Upper lobe of left lung (tissue), 6 donors: ENCODE measurements around the gene PLOD2. TPM values are rescaled to one million over a fixed set of nuclear protein-coding genes. Genes with fewer than 3 reads are reported as not detected.

ENCODE experiments used
- ATAC-seq, 2 donors: fragments of 200-7000 bp; cut with Tn5 transposase; one replicate each; pipeline ENCODE4 v1.9.1; 2022; ENCODE audit warnings: mild to moderate bottlenecking in 2 of 2, moderate library complexity in 2 of 2; ENCODE audit not compliant: low FRiP score in 2 of 2
- DNase-seq, 2 donors: peaks; one replicate each; pipeline ENCODE4 v3.0.0-alpha.2; 2019 to 2020
- H3K27ac ChIP-seq, 4 donors: fragments of 200-600 bp; sonication (generic); one replicate each; pipeline ENCODE4 v1.5.1; 2016 to 2019
- H3K27me3 ChIP-seq, 4 donors: fragments of 200-600 bp; sonication (generic); one replicate each; pipeline ENCODE4 v1.5.1; 2017 to 2019
- H3K36me3 ChIP-seq, 4 donors: fragments of 200-600 bp; sonication (generic); one replicate each; pipeline ENCODE4 v1.5.1; 2016 to 2019
- H3K4me1 ChIP-seq, 4 donors: fragments of 200-600 bp; sonication (generic); one replicate each; pipeline ENCODE4 v1.5.1; 2018 to 2019
- H3K4me3 ChIP-seq, 4 donors: fragments of 200-600 bp; sonication (generic); one replicate each; pipeline ENCODE4 v1.5.1; 2017 to 2019; ENCODE audit warnings: mild to moderate bottlenecking in 2 of 4, moderate library complexity in 1 of 4
- H3K9me3 ChIP-seq, 4 donors: fragments of 200-600 bp; sonication (generic); one replicate each; pipeline ENCODE4 v1.5.1; 2018 to 2019
- CTCF ChIP-seq, 6 experiments: fragments of 450-650 bp in 4 of 6; fragments of 200-600 bp in 2 of 6; sonication (generic) in 2 of 6; IDR thresholded peaks; one replicate each; pipeline ENCODE4 v1.5.1; 2016 to 2019; ENCODE audit warnings: antibody characterized with exemption in 6 of 6
- EP300 ChIP-seq, 4 donors: sonication (generic); formaldehyde crosslinking; IDR thresholded peaks; one replicate each; pipeline ENCODE4 v1.5.1; 2017; ENCODE audit warnings: antibody characterized with exemption in 4 of 4, control low read depth in 2 of 4
- POLR2A ChIP-seq, 4 donors: fragments of 450-650 bp; IDR thresholded peaks; one replicate each; pipeline ENCODE4 v1.5.1; 2016 to 2017; ENCODE audit warnings: antibody characterized with exemption in 4 of 4, mild to moderate bottlenecking in 2 of 4
- POLR2AphosphoS5 ChIP-seq, 2 donors: sonication (generic); formaldehyde crosslinking; IDR thresholded peaks; one replicate each; pipeline ENCODE4 v1.5.1; 2017; ENCODE audit warnings: antibody characterized with exemption in 2 of 2
- WGBS, 2 donors: methylation state at CpG; one replicate each; pipeline ENCODE4 v1.1.5; 2017 to 2018; 5-methylcytosine and 5-hydroxymethylcytosine counted together
- total RNA-seq, 6 donors: library from RNA; depleted of rRNA in 4 of 6; stranded (reverse); fragments of >200 nt in 4 of 6; gene quantifications; one replicate each; pipeline versions ENCODE4 v1.1.0 to v1.2.1, GENCODE V29; 2016 to 2021
- donor health status: DM: no; HTN: no; CAD: no; lungs with moderate emphysema.
- donor health status: DM: no; HTN: yes; CAD: no; lungs with severe emphysema.

PLOD2 gene
- total RNA-seq, 6 donors from 2014 or later, result 6.8 to 30.7 (median 18.1) TPM

GRCh38 chr3:146052056-146052790 is 108.8 kb downstream of the PLOD2 start:
- DNase-seq (no peak), ATAC-seq (no peak)
- H3K4me3 ChIP-seq, result no peak overlapping the region
- TF ChIP-seq EP300 (IDR thresholded peaks at IDR 0.05) (no peak), POLR2AphosphoS5 (IDR thresholded peaks at IDR 0.05) (no peak), POLR2A (IDR thresholded peaks at IDR 0.05) (no peak), CTCF (IDR thresholded peaks at IDR 0.05) (no peak)
- H3K4me1 ChIP-seq, result no peaks in the 10 kb centered on the region
- WGBS, 2 donors, result 23 to 31% methylated on average over 2 of the region's 2 CpGs
- H3K9me3 ChIP-seq, result no peaks in the 10 kb centered on the region
- H3K36me3 ChIP-seq, result no peaks in the 10 kb centered on the region
- no peaks in the 10 kb centered on the region for H3K27me3 ChIP-seq
- H3K27ac ChIP-seq, result no peak overlapping the region

- ATAC-seq (no peak), DNase-seq (no peak)
- H3K27me3 ChIP-seq, result no peaks in the 10 kb centered on the region
- no peak overlapping the region for H3K4me3 ChIP-seq
- 59 to 63% methylated on average over 5 of the region's 5 CpGs for WGBS, 2 donors
- H3K27ac ChIP-seq, result no peak overlapping the region
- no peak for TF ChIP-seq EP300 (IDR thresholded peaks at IDR 0.05)
- no peak for TF ChIP-seq CTCF (IDR thresholded peaks at IDR 0.05)
- TF ChIP-seq POLR2AphosphoS5 (IDR thresholded peaks at IDR 0.05), result no peak
- TF ChIP-seq POLR2A (IDR thresholded peaks at IDR 0.05), result no peak
- no peaks in the 10 kb centered on the region for H3K36me3 ChIP-seq
- H3K9me3 ChIP-seq, result no peaks in the 10 kb centered on the region
- no peaks in the 10 kb centered on the region for H3K4me1 ChIP-seq
Measured at GRCh38 chr3:146050691-146051090, 110.3 kb downstream of the PLOD2 start.

- DNase-seq, result no peak
- Histone ChIP-seq H3K9me3 (no peaks in the 10 kb centered on the region), H3K4me1 (no peaks in the 10 kb centered on the region), H3K4me3 (no peak overlapping the region), H3K27me3 (no peaks in the 10 kb centered on the region), H3K27ac (no peak overlapping the region), H3K36me3 (no peaks in the 10 kb centered on the region)
- TF ChIP-seq POLR2AphosphoS5 (IDR thresholded peaks at IDR 0.05) (no peak), CTCF (IDR thresholded peaks at IDR 0.05) (no peak), POLR2A (IDR thresholded peaks at IDR 0.05) (no peak), EP300 (IDR thresholded peaks at IDR 0.05) (no peak)
- 86 to 90% methylated on average over 1 of the region's 1 CpG for WGBS, 2 donors
- ATAC-seq, result no peak
Measured at GRCh38 chr3:146047485-146047884, 113.5 kb downstream of the PLOD2 start.

GRCh38 chr3:146044046-146044445 is 116.9 kb downstream of the PLOD2 start:
- no peaks in the 10 kb centered on the region for H3K36me3 ChIP-seq
- no peaks in the 10 kb centered on the region for H3K27me3 ChIP-seq
- no peak overlapping the region for H3K27ac ChIP-seq
- ATAC-seq, result no peak
- no peak for DNase-seq
- H3K4me3 ChIP-seq, result no peak overlapping the region
- no peaks in the 10 kb centered on the region for H3K4me1 ChIP-seq
- TF ChIP-seq POLR2A (IDR thresholded peaks at IDR 0.05) (no peak), POLR2AphosphoS5 (IDR thresholded peaks at IDR 0.05) (no peak), CTCF (IDR thresholded peaks at IDR 0.05) (no peak), EP300 (IDR thresholded peaks at IDR 0.05) (no peak)
- no peaks in the 10 kb centered on the region for H3K9me3 ChIP-seq

GRCh38 chr3:146040630-146041029 is 120.4 kb downstream of the PLOD2 start:
- H3K36me3 ChIP-seq, result no peaks in the 10 kb centered on the region
- H3K4me3 ChIP-seq, result no peak overlapping the region
- ATAC-seq (no peak), DNase-seq (no peak)
- no peaks in the 10 kb centered on the region for H3K4me1 ChIP-seq
- H3K27me3 ChIP-seq, result no peaks in the 10 kb centered on the region
- TF ChIP-seq EP300 (IDR thresholded peaks at IDR 0.05) (no peak), CTCF (IDR thresholded peaks at IDR 0.05) (no peak), POLR2AphosphoS5 (IDR thresholded peaks at IDR 0.05) (no peak), POLR2A (IDR thresholded peaks at IDR 0.05) (no peak)
- no peaks in the 10 kb centered on the region for H3K9me3 ChIP-seq
- H3K27ac ChIP-seq, result no peak overlapping the region
